Right cardiac atrium (tissue), 5 donors: ENCODE measurements around the gene KRTAP9-7. TPM values are rescaled to one million over a fixed set of nuclear protein-coding genes. Genes with fewer than 3 reads are reported as not detected.
"Not testable (repeated sequence)": the region's sequence is repeated elsewhere in the genome, so short reads cannot be mapped to it uniquely, and the experiment has no call there.

Source experiments
- ATAC-seq, 2 donors: fragments of 200-7000 bp; cut with Tn5 transposase; one replicate each; pipeline versions ENCODE4 v1.8.0 to v1.9.1; 2020; ENCODE audit warnings: moderate library complexity in 2 of 2, mild to moderate bottlenecking in 1 of 2
- DNase-seq, 3 donors: peaks; one replicate each; pipeline ENCODE4 v3.0.0-alpha.2; 2020
- H3K27ac ChIP-seq: one replicate; pipeline ENCODE4 v1.5.1; 2013; ENCODE audit warnings: mild to moderate bottlenecking, low read length, control low read depth, moderate library complexity
- H3K27me3 ChIP-seq: one replicate; pipeline ENCODE4 v1.6.1; 2013; ENCODE audit not compliant: control insufficient read depth, insufficient read depth
- H3K4me1 ChIP-seq: one replicate; pipeline ENCODE4 v1.6.1; 2013; ENCODE audit warnings: low read length; ENCODE audit not compliant: control insufficient read depth, insufficient read depth
- H3K4me3 ChIP-seq: one replicate; pipeline ENCODE4 v1.5.1; 2013; ENCODE audit warnings: low read length, control low read depth
- H3K9me3 ChIP-seq: one replicate; pipeline ENCODE4 v1.6.1; 2013; ENCODE audit warnings: low read length; ENCODE audit not compliant: control insufficient read depth
- WGBS: extraction: QIAGEN DNeasy Blood & Tissue Kit; methylation state at CpG from one replicate; pipeline ENCODE4 v1.1.7; 2013; 5-methylcytosine and 5-hydroxymethylcytosine counted together
- intact Hi-C, 4 donors: fragments of 100-400 bp; cut with DNase I; formaldehyde crosslinking; loops; one replicate each; pipeline versions ENCODE4 v1.11.0 to v1.14.0; 2022 to 2023
- polyA plus RNA-seq: library from polyadenylated mRNA; stranded (reverse); fragments of 200-250 nt; gene quantifications from one replicate; pipeline ENCODE4 v1.2.3, GENCODE V29; 2013
- total RNA-seq, 4 donors: library from RNA; stranded (reverse); fragmentation: NEBNext Ultra II Directional; extraction: Animal tissue kit (Norgen Biotek cat#: 25700); gene quantifications; one replicate each; pipeline ENCODE4 v1.2.1, GENCODE V29; 2021
- donor health status: healthy with polysubstance abuse.
- donor health status: DM: no; HTN: yes; CAD: no.
- donor health status: DM: no; HTN: no; CAD: no.
- donor health status: DM: no; HTN: yes; CAD: no; lungs with severe emphysema.
- donor health status: DM: yes; HTN: yes; CAD: no.

KRTAP9-7 gene
- total and polyA plus RNA-seq, 5 donors: not detected

GRCh38 chr17:41251261-41251660, 24.2 kb upstream of the KRTAP9-7 start:
- no peaks in the 10 kb centered on the region for H3K4me1 ChIP-seq
- H3K27me3 ChIP-seq: no peaks in the 10 kb centered on the region
- WGBS: 91% methylated on average over 1 of the region's 1 CpG
- no peaks in the 10 kb centered on the region for H3K9me3 ChIP-seq
- no peak for ATAC-seq
- intact Hi-C loops: no loop called here
- no peak overlapping the region for H3K27ac ChIP-seq
- H3K4me3 ChIP-seq: no peak overlapping the region
- DNase-seq: no peak

- 0% methylated on average over 1 of the region's 1 CpG for WGBS
- Histone ChIP-seq H3K4me1 (no peaks in the 10 kb centered on the region), H3K27me3 (no peaks in the 10 kb centered on the region), H3K4me3 (no peak overlapping the region), H3K9me3 (no peaks in the 10 kb centered on the region), H3K27ac (no peak overlapping the region)
- intact Hi-C loops: no loop called here
- no peak for ATAC-seq
- no peak for DNase-seq
Observed at GRCh38 chr17:41254861-41255260, 20.6 kb upstream of the KRTAP9-7 start.

- H3K27ac ChIP-seq, H3K9me3 ChIP-seq, intact Hi-C loops, H3K27me3 ChIP-seq, ATAC-seq, DNase-seq, H3K4me3 ChIP-seq, H3K4me1 ChIP-seq: not testable (repeated sequence)
- WGBS: 64% methylated on average over 5 of the region's 5 CpGs
Observed at GRCh38 chr17:41255381-41256290, 19.9 kb upstream of the KRTAP9-7 start, which contains the start of gene KRTAP9-9. Gene KRTAP9-9, plus strand, starts transcription at chr17:41255384.

- no peak for ATAC-seq
- no peak overlapping the region for H3K4me3 ChIP-seq
- 93% methylated on average over 1 of the region's 1 CpG for WGBS
- no peak overlapping the region for H3K27ac ChIP-seq
- no peak for DNase-seq
- no peaks in the 10 kb centered on the region for H3K27me3 ChIP-seq
- intact Hi-C loops: no loop called here
- H3K9me3 ChIP-seq: no peaks in the 10 kb centered on the region
- H3K4me1 ChIP-seq: no peaks in the 10 kb centered on the region
Observed at GRCh38 chr17:41256291-41256685, 19.2 kb upstream of the KRTAP9-7 start.

GRCh38 chr17:41258406-41258805, 17.1 kb upstream of the KRTAP9-7 start:
- DNase-seq (no peak), ATAC-seq (no peak)
- intact Hi-C loops: no loop called here
- Histone ChIP-seq H3K27me3 (no peaks in the 10 kb centered on the region), H3K27ac (no peak overlapping the region), H3K4me3 (no peak overlapping the region), H3K4me1 (no peaks in the 10 kb centered on the region), H3K9me3 (no peaks in the 10 kb centered on the region)

GRCh38 chr17:41263212-41263611, 12.3 kb upstream of the KRTAP9-7 start:
- Histone ChIP-seq H3K4me3 (no peak overlapping the region), H3K4me1 (no peaks in the 10 kb centered on the region), H3K27me3 (no peaks in the 10 kb centered on the region), H3K27ac (no peak overlapping the region), H3K9me3 (no peaks in the 10 kb centered on the region)
- no peak for DNase-seq
- ATAC-seq: no peak
- WGBS: 78% methylated on average over 2 of the region's 2 CpGs
- intact Hi-C loops: no loop called here

- ATAC-seq: no peak
- intact Hi-C loops: no loop called here
- DNase-seq: no peak
Observed at GRCh38 chr17:41264599-41264998, 10.9 kb upstream of the KRTAP9-7 start.

GRCh38 chr17:41265078-41265477, 10.4 kb upstream of the KRTAP9-7 start, which contains the start of gene KRTAP9-6:
Gene KRTAP9-6, plus strand, starts transcription at chr17:41265378. Its CDS starts 0 bp downstream, at chr17:41265378.
- intact Hi-C loops: no loop called here
- no peak within 1 kb of the TSS for H3K27ac ChIP-seq
- no peaks in the 10 kb centered on the region for H3K27me3 ChIP-seq
- H3K9me3 ChIP-seq: no peaks in the 10 kb centered on the region
- ATAC-seq (no peak), DNase-seq (no peak)
- 35% methylated on average over 2 of the region's 2 CpGs for WGBS
- no peak within 1 kb of the TSS for H3K4me3 ChIP-seq
- no peaks in the 10 kb centered on the region for H3K4me1 ChIP-seq

More at GRCh38 chr17:41264599-41264998, 10.9 kb upstream of the KRTAP9-7 start:
- H3K27me3 ChIP-seq: no peaks in the 10 kb centered on the region
- no peak overlapping the region for H3K4me3 ChIP-seq
- no peaks in the 10 kb centered on the region for H3K4me1 ChIP-seq
- no peak overlapping the region for H3K27ac ChIP-seq
- WGBS: 73% methylated on average over 3 of the region's 3 CpGs
- H3K9me3 ChIP-seq: no peaks in the 10 kb centered on the region

- intact Hi-C loops: no loop called here
- no peak for DNase-seq
- H3K4me3 ChIP-seq: no peak overlapping the region
- ATAC-seq: no peak
- H3K9me3 ChIP-seq: no peaks in the 10 kb centered on the region
- no peak overlapping the region for H3K27ac ChIP-seq
- no peaks in the 10 kb centered on the region for H3K27me3 ChIP-seq
- H3K4me1 ChIP-seq: no peaks in the 10 kb centered on the region
- no CpG with 5 or more reads among the region's 3 CpGs for WGBS
Observed at GRCh38 chr17:41267711-41268110, 7.8 kb upstream of the KRTAP9-7 start.

GRCh38 chr17:41271323-41271722, 4.2 kb upstream of the KRTAP9-7 start:
- intact Hi-C loops, H3K27me3 ChIP-seq, H3K4me1 ChIP-seq, H3K4me3 ChIP-seq, H3K9me3 ChIP-seq, H3K27ac ChIP-seq, DNase-seq, ATAC-seq: not testable (repeated sequence)
- no CpG with 5 or more reads among the region's 1 CpG for WGBS

- no peak overlapping the region for H3K4me3 ChIP-seq
- DNase-seq (no peak), ATAC-seq (no peak)
- no peaks in the 10 kb centered on the region for H3K9me3 ChIP-seq
- WGBS: no CpG with 5 or more reads among the region's 1 CpG
- H3K27ac ChIP-seq: no peak overlapping the region
- intact Hi-C loops: no loop called here
- no peaks in the 10 kb centered on the region for H3K4me1 ChIP-seq
- H3K27me3 ChIP-seq: no peaks in the 10 kb centered on the region
Observed at GRCh38 chr17:41271858-41272257, 3.6 kb upstream of the KRTAP9-7 start.
